SK-MEL-5 (cell line): ENCODE results near the gene DHRS13. TPM values are rescaled to one million over a fixed set of nuclear protein-coding genes. Genes with fewer than 3 reads are reported as not detected.

ENCODE experiments used
- DNase-seq: peaks from one replicate; pipeline ENCODE4 v3.0.0-alpha.2; 2016; ENCODE audit warnings: low read depth, low spot score
- in situ Hi-C: cut with HindIII; loops from 2 replicates; pipeline ENCODE4 v1.10.0; 2016; ENCODE audit warnings: low sequenced_read_pairs, high pct_unique_total_duplicates, low pct_unique_long_range_greater_than_20kb
- polyA plus RNA-seq, 2 experiments: library from polyadenylated mRNA; depleted of rRNA; stranded (reverse); fragments of >200 nt; gene quantifications; 2 replicates each; pipeline ENCODE4 v1.2.3, GENCODE V29; 2015
- total RNA-seq: library from RNA; depleted of rRNA; stranded (reverse); fragments of >200 nt; shearing (Covaris generic); gene quantifications from 2 replicates; pipeline ENCODE4 v1.2.3, GENCODE V29; 2014; rRNA removed

Gene DHRS13
- 21.8 and 23.8 TPM in 2 replicates for total RNA-seq
- 24.0 and 28.1 TPM in 2 replicates for polyA plus RNA-seq (2015; cell fraction: cytosol; rRNA removed)
- 11.2 and 13.9 TPM in 2 replicates for polyA plus RNA-seq (2015; cell fraction: nucleus; rRNA removed)

GRCh38 chr17:28902819-28903545, at the start of gene DHRS13:
DHRS13 (minus strand) TSS chr17:28903079; CDS start chr17:28902944, 135 bp downstream.
- in situ Hi-C loops = no loop called here
- DNase-seq = peak; percentile 90

GRCh38 chr17:28951991-28952975, 49.4 kb upstream of the DHRS13 start:
- in situ Hi-C loops = no loop called here
- DNase-seq = peak; percentile 99

GRCh38 chr17:28951428-28951990, 48.6 kb upstream of the DHRS13 start, which contains the start of gene PHF12:
PHF12 (minus strand) TSS chr17:28951518; CDS start chr17:28950960, 558 bp downstream.
- in situ Hi-C loops = no loop called here
- DNase-seq = peak; percentile 100

- DNase-seq = no peak
- in situ Hi-C loops = no loop called here
Observed at GRCh38 chr17:28950752-28951427, 48.0 kb upstream of the DHRS13 start.

- peak; percentile 30 for DNase-seq
- in situ Hi-C loops = no loop called here
Observed at GRCh38 chr17:28950017-28950751, 47.3 kb upstream of the DHRS13 start.

- in situ Hi-C loops = no loop called here
- peak; percentile 54 for DNase-seq
Observed at GRCh38 chr17:28949185-28950016, 46.5 kb upstream of the DHRS13 start.

GRCh38 chr17:28948873-28949184, 46.0 kb upstream of the DHRS13 start:
- in situ Hi-C loops = no loop called here
- DNase-seq = no peak

- in situ Hi-C loops = no loop called here
Observed at GRCh38 chr17:28948342-28948741, 45.5 kb upstream of the DHRS13 start.

GRCh38 chr17:28947639-28948038, 44.8 kb upstream of the DHRS13 start:
- DNase-seq = no peak
- in situ Hi-C loops = no loop called here

More at GRCh38 chr17:28948342-28948741, 45.5 kb upstream of the DHRS13 start:
- DNase-seq = no peak

GRCh38 chr17:28946239-28946638, 43.4 kb upstream of the DHRS13 start:
- in situ Hi-C loops = no loop called here
- DNase-seq = no peak

GRCh38 chr17:28944862-28945741, 42.2 kb upstream of the DHRS13 start:
- in situ Hi-C loops = no loop called here

GRCh38 chr17:28944343-28944742, 41.5 kb upstream of the DHRS13 start:
- in situ Hi-C loops = no loop called here

More at GRCh38 chr17:28944862-28945741, 42.2 kb upstream of the DHRS13 start:
- no peak for DNase-seq

GRCh38 chr17:28942925-28943324, 40.0 kb upstream of the DHRS13 start:
- no peak for DNase-seq
- in situ Hi-C loops = no loop called here

More at GRCh38 chr17:28944343-28944742, 41.5 kb upstream of the DHRS13 start:
- DNase-seq = no peak

GRCh38 chr17:28941251-28941650, 38.4 kb upstream of the DHRS13 start:
- in situ Hi-C loops = no loop called here
- no peak for DNase-seq

- in situ Hi-C loops = no loop called here
- DNase-seq = no peak
Observed at GRCh38 chr17:28940675-28941074, 37.8 kb upstream of the DHRS13 start.
